Stimulated activated CD8-positive, alpha-beta memory T cell treated with anti-CD3 and anti-CD28 coated beads, Interleukin-4, amount 100 ng/mL, for 48 hours (primary cell): ENCODE data around the gene EXOC3L4.

Experiments used
- DNase-seq: peaks from one replicate; pipeline ENCODE4 v3.0.0-alpha.2; 2020

EXOC3L4 gene

GRCh38 chr14:103123634-103124500 is 29.3 kb downstream of the EXOC3L4 start:
- DNase-seq: no peak

GRCh38 chr14:103124501-103125001 is 30.0 kb downstream of the EXOC3L4 start:
- DNase-seq: no peak

GRCh38 chr14:103125098-103126070 is 30.9 kb downstream of the EXOC3L4 start:
- no peak for DNase-seq

- DNase-seq: no peak
Observed at GRCh38 chr14:103126088-103126872, 31.8 kb downstream of the EXOC3L4 start.

GRCh38 chr14:103126873-103127304 is 32.4 kb downstream of the EXOC3L4 start:
- no peak for DNase-seq

- no peak for DNase-seq
Observed at GRCh38 chr14:103127356-103127755, 32.8 kb downstream of the EXOC3L4 start.

- no peak for DNase-seq
Observed at GRCh38 chr14:103127861-103128598, 33.5 kb downstream of the EXOC3L4 start.

GRCh38 chr14:103128631-103129300 is 34.2 kb downstream of the EXOC3L4 start:
- no peak for DNase-seq

GRCh38 chr14:103129301-103130016 is 34.9 kb downstream of the EXOC3L4 start:
- no peak for DNase-seq

- DNase-seq: no peak
Observed at GRCh38 chr14:103130017-103130764, 35.7 kb downstream of the EXOC3L4 start.

GRCh38 chr14:103130965-103131364 is 36.4 kb downstream of the EXOC3L4 start:
- DNase-seq: no peak

- no peak for DNase-seq
Observed at GRCh38 chr14:103131580-103131979, 37.1 kb downstream of the EXOC3L4 start.

- no peak for DNase-seq
Observed at GRCh38 chr14:103132381-103133209, 38.1 kb downstream of the EXOC3L4 start.

GRCh38 chr14:103133210-103134140 is 39.0 kb downstream of the EXOC3L4 start:
- no peak for DNase-seq

- DNase-seq: no peak
Observed at GRCh38 chr14:103134405-103134804, 39.9 kb downstream of the EXOC3L4 start.

- DNase-seq: no peak
Observed at GRCh38 chr14:103134919-103135318, 40.4 kb downstream of the EXOC3L4 start.
